Measurements from ENCODE around the gene RPL19. TPM values are rescaled to one million over a fixed set of nuclear protein-coding genes. Genes with fewer than 3 reads are reported as not detected.

The RPL19 gene
- total and polyA plus RNA-seq, 2 experiments from 2014 or later, result 1,594 to 2,627 TPM

GRCh38 chr17:39171933-39172332 lies 28.1 kb upstream of the RPL19 start (continued):
- TF ChIP-seq ZNF462 (CRISPR knock-in tag; IDR thresholded peaks at IDR 0.05) (no peak), JUNB (IDR thresholded peaks at IDR 0.05; ENCODE audit: unreplicated experiment) (no peak), NANOG (IDR thresholded peaks at IDR 0.05; ENCODE audit: borderline replicate concordance) (no peak), CREB1 (CRISPR knock-in tag; IDR thresholded peaks at IDR 0.05; ENCODE audit: low read depth) (no peak), STAT1 (IDR thresholded peaks at IDR 0.05; ENCODE audit: unreplicated experiment) (no peak), ETS1 (IDR thresholded peaks at IDR 0.05) (no peak), ZNF114 (CRISPR knock-in tag; IDR thresholded peaks at IDR 0.05) (no peak), EZH2phosphoT487 (IDR thresholded peaks at IDR 0.05; ENCODE audit: unreplicated experiment) (no peak), ZNF331 (CRISPR knock-in tag; IDR thresholded peaks at IDR 0.05; ENCODE audit: low read depth) (no peak)

GRCh38 chr17:39173080-39173479 lies 27.0 kb upstream of the RPL19 start:
- H3K9me3 Mint-ChIP-seq, result peaks cover 9% of the 10 kb centered on the region; the same call in 2 of the 3 replicates
- DNase-seq (ENCODE audit: low spot score) (no peak), ATAC-seq (no peak)
- Histone ChIP-seq H3K4me2 (no peak overlapping the region), H3K4me3 (no peak overlapping the region), H3K27ac (ENCODE audit: low read depth) (no peak overlapping the region), H4K20me1 (replicated peaks; ENCODE audit: insufficient read depth) (no peaks in the 10 kb centered on the region), H3K36me3 (ENCODE audit: insufficient read depth) (no peaks in the 10 kb centered on the region), H3K27me3 (ENCODE audit: insufficient read depth) (peaks cover under 1% of the 10 kb centered on the region; the same call in 1 of the 2 replicates), H3K9me2 (ENCODE audit: insufficient read depth) (no peaks in the 10 kb centered on the region), H3F3A (replicated peaks; ENCODE audit: low read depth) (peaks cover 13% of the 10 kb centered on the region), H3K4me1 (ENCODE audit: insufficient read depth) (peaks cover 18% of the 10 kb centered on the region), H3K79me2 (replicated peaks; ENCODE audit: insufficient read depth) (no peaks in the 10 kb centered on the region), H2AFZ (no peak overlapping the region)
- peaks cover 22% of the 10 kb centered on the region for H3K36me3 Mint-ChIP-seq (ENCODE audit: low read depth)
- H3K4me1 Mint-ChIP-seq, result peaks cover 43% of the 10 kb centered on the region
- TF ChIP-seq STAT1 (IDR thresholded peaks at IDR 0.05; ENCODE audit: unreplicated experiment), result no peak
- H3K4me3 Mint-ChIP-seq, result no peak overlapping the region
- H3K27ac Mint-ChIP-seq, result no peak overlapping the region
- peaks cover 23% of the 10 kb centered on the region for H3K27me3 Mint-ChIP-seq (ENCODE audit: insufficient read depth, low read depth, poor library complexity)
